Measurements from ENCODE around the gene AFF3. TPM values are rescaled to one million over a fixed set of nuclear protein-coding genes. Genes with fewer than 3 reads are reported as not detected.

Gene AFF3
- total RNA-seq, 1 experiment from 2014 or later = not detected

GRCh38 chr2:99644419-99644787 is 498.0 kb downstream of the AFF3 start:
- BruUV-seq (replicated peaks) = no TSS peak
- no peak for DNase-seq (ENCODE audit: low spot score)
- Histone ChIP-seq H3K4me1 (ENCODE audit: insufficient read depth, low read length, poor library complexity, severe bottlenecking) (no peaks in the 10 kb centered on the region), H3K27ac (ENCODE audit: low read depth, low read length, poor library complexity, severe bottlenecking) (no peak overlapping the region), H3K36me3 (ENCODE audit: insufficient read depth, low read length, poor library complexity, severe bottlenecking) (no peaks in the 10 kb centered on the region), H3K27me3 (replicated peaks; ENCODE audit: insufficient read depth, low read depth, low read length, poor library complexity) (peaks cover 15% of the 10 kb centered on the region), H3K9me3 (ENCODE audit: low read depth, low read length, poor library complexity, severe bottlenecking) (no peaks in the 10 kb centered on the region), H3K4me3 (ENCODE audit: low read depth, low read length, poor library complexity, severe bottlenecking) (no peak overlapping the region)
- POLR2A ChIA-PET (ENCODE audit: low non-redundant PET) = no interaction called here
- CTCF ChIA-PET = no interaction called here
- no peak for TF ChIP-seq EZH2 (IDR thresholded peaks at IDR 0.05; ENCODE audit: borderline replicate concordance, low read depth, low read length, poor library complexity, severe bottlenecking)
- no peak for TF ChIP-seq CTCF (conservative IDR thresholded peaks at IDR 0.05; ENCODE audit: low read depth, low read length)
- intact Hi-C loops (cut with micrococcal nuclease; ENCODE audit: unreplicated experiment) = no loop called here

- POLR2A ChIA-PET (ENCODE audit: low non-redundant PET) = no interaction called here
- no TSS peak for BruUV-seq (replicated peaks)
- Histone ChIP-seq H3K36me3 (ENCODE audit: insufficient read depth, low read length, poor library complexity, severe bottlenecking) (no peaks in the 10 kb centered on the region), H3K4me3 (ENCODE audit: low read depth, low read length, poor library complexity, severe bottlenecking) (no peak overlapping the region), H3K27me3 (replicated peaks; ENCODE audit: insufficient read depth, low read depth, low read length, poor library complexity) (peaks cover 17% of the 10 kb centered on the region), H3K4me1 (ENCODE audit: insufficient read depth, low read length, poor library complexity, severe bottlenecking) (no peaks in the 10 kb centered on the region), H3K27ac (ENCODE audit: low read depth, low read length, poor library complexity, severe bottlenecking) (no peak overlapping the region), H3K9me3 (ENCODE audit: low read depth, low read length, poor library complexity, severe bottlenecking) (no peaks in the 10 kb centered on the region)
- CTCF ChIA-PET = no interaction called here
- DNase-seq (ENCODE audit: low spot score) = no peak
- intact Hi-C loops (cut with micrococcal nuclease; ENCODE audit: unreplicated experiment) = no loop called here
- no peak for TF ChIP-seq EZH2 (IDR thresholded peaks at IDR 0.05; ENCODE audit: borderline replicate concordance, low read depth, low read length, poor library complexity, severe bottlenecking)
- TF ChIP-seq CTCF (conservative IDR thresholded peaks at IDR 0.05; ENCODE audit: low read depth, low read length) = no peak
Measured at GRCh38 chr2:99643787-99644418, 498.5 kb downstream of the AFF3 start.

- H3K4me1 ChIP-seq (ENCODE audit: insufficient read depth, low read length, poor library complexity, severe bottlenecking) = no peaks in the 10 kb centered on the region
- CTCF ChIA-PET = no interaction called here
Measured at GRCh38 chr2:99641999-99642398, 500.4 kb downstream of the AFF3 start.

More at GRCh38 chr2:99641999-99642398, 500.4 kb downstream of the AFF3 start:
- Histone ChIP-seq H3K9me3 (ENCODE audit: low read depth, low read length, poor library complexity, severe bottlenecking) (no peaks in the 10 kb centered on the region), H3K27me3 (replicated peaks; ENCODE audit: insufficient read depth, low read depth, low read length, poor library complexity) (peaks cover 17% of the 10 kb centered on the region), H3K4me3 (ENCODE audit: low read depth, low read length, poor library complexity, severe bottlenecking) (no peak overlapping the region), H3K36me3 (ENCODE audit: insufficient read depth, low read length, poor library complexity, severe bottlenecking) (no peaks in the 10 kb centered on the region), H3K27ac (ENCODE audit: low read depth, low read length, poor library complexity, severe bottlenecking) (no peak overlapping the region)
- BruUV-seq (replicated peaks) = no TSS peak
- intact Hi-C loops (cut with micrococcal nuclease; ENCODE audit: unreplicated experiment) = no loop called here
- no peak for TF ChIP-seq EZH2 (IDR thresholded peaks at IDR 0.05; ENCODE audit: borderline replicate concordance, low read depth, low read length, poor library complexity, severe bottlenecking)
- no peak for TF ChIP-seq CTCF (conservative IDR thresholded peaks at IDR 0.05; ENCODE audit: low read depth, low read length)
- no peak for DNase-seq (ENCODE audit: low spot score)
- POLR2A ChIA-PET (ENCODE audit: low non-redundant PET) = no interaction called here

All from A673 (cell line).